Epithelial cell of proximal tubule (primary cell): Measurements from ENCODE around the gene LFNG. TPM values are rescaled to one million over a fixed set of nuclear protein-coding genes. Genes with fewer than 3 reads are reported as not detected.
A peak's percentile ranks its signal among the peaks of the same experiment; 100 is the strongest.
"Not testable (repeated sequence)": the region's sequence is repeated elsewhere in the genome, so short reads cannot be mapped to it uniquely, and the experiment has no call there.

ENCODE experiments used
- DNase-seq: peaks from one replicate; pipeline ENCODE4 v3.0.0-alpha.2; 2011; ENCODE audit warnings: low read depth
- H3K4me3 ChIP-seq: 2 replicates; pipeline ENCODE4 v1.5.1; 2011; ENCODE audit warnings: low read depth, mild to moderate bottlenecking, low read length
- total RNA-seq: library from RNA; depleted of rRNA; stranded (reverse); fragments of >200 nt; gene quantifications from 2 replicates; pipeline ENCODE4 v1.2.3, GENCODE V29; 2015
- TF ChIP-seq, protein P1 (sequence below): conservative IDR thresholded peaks from 2 replicates; pipeline ENCODE4 v1.5.1; 2012; ENCODE audit warnings: low read depth, mild to moderate bottlenecking, low read length

The LFNG gene
- total RNA-seq, 1 donor from 2014 or later = 32.1 TPM

DNA sequence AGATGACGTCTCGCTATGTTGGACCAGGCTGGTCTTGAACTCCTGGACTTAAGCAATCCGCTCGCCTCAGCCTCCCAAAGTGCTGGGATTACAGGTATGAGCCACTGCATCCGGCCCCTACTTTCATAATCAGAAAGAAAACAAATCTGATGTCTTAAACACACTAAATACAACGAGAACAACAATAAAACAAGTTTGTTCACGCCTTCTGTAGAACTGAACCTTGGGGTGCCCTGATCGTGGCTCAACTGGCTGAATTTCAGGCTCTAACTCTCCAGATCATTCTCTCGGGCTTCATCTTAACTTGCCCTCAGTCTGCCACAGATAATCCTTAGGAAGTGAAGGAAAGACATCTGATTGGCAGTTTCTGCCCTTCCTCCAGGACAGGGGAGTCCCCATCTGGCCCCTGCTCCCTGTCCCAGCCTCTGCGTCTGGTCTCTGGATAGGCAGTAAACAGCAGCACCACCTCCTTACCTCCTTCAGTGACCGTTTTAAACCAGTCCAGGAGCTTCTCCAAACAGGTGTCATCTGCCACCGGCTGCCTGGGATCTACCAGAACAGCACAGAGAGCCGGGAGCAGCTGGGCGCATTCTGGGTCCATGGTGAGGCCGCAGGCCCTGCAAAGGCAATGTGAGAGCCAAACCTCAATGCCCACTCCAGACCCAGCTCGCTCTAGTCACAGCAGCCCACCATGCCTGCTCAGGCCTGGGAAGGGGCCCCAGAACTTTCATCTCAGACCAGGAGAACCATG lies 34.4 kb downstream of the LFNG start:
- H3K4me3 ChIP-seq = peak overlapping the region; percentile 84
- no peak for DNase-seq
- TF ChIP-seq, protein P1, sequence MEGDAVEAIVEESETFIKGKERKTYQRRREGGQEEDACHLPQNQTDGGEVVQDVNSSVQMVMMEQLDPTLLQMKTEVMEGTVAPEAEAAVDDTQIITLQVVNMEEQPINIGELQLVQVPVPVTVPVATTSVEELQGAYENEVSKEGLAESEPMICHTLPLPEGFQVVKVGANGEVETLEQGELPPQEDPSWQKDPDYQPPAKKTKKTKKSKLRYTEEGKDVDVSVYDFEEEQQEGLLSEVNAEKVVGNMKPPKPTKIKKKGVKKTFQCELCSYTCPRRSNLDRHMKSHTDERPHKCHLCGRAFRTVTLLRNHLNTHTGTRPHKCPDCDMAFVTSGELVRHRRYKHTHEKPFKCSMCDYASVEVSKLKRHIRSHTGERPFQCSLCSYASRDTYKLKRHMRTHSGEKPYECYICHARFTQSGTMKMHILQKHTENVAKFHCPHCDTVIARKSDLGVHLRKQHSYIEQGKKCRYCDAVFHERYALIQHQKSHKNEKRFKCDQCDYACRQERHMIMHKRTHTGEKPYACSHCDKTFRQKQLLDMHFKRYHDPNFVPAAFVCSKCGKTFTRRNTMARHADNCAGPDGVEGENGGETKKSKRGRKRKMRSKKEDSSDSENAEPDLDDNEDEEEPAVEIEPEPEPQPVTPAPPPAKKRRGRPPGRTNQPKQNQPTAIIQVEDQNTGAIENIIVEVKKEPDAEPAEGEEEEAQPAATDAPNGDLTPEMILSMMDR = no peak

- TF ChIP-seq, protein P1 = no peak
- no peak for DNase-seq
- H3K4me3 ChIP-seq = peak overlapping the region; percentile 84
Measured at GRCh38 chr7:2554661-2555111, 35.1 kb downstream of the LFNG start.

- H3K4me3 ChIP-seq = peak within 1 kb of the TSS; percentile 84
- TF ChIP-seq, protein P1 = peak; percentile 33
- DNase-seq = peak; percentile 67
Measured at GRCh38 chr7:2555121-2556052, 35.8 kb downstream of the LFNG start, which contains the start of gene BRAT1. BRAT1 (minus strand) TSS chr7:2555524; CDS start chr7:2554431, 1,093 bp downstream.

GRCh38 chr7:2558629-2559282 lies 39.2 kb downstream of the LFNG start, which contains the start of gene IQCE:
IQCE (plus strand) TSS chr7:2558979; CDS start chr7:2559182, 203 bp downstream.
- TF ChIP-seq, protein P1 = no peak
- DNase-seq = no peak
- peak within 1 kb of the TSS; percentile 99 for H3K4me3 ChIP-seq

DNA sequence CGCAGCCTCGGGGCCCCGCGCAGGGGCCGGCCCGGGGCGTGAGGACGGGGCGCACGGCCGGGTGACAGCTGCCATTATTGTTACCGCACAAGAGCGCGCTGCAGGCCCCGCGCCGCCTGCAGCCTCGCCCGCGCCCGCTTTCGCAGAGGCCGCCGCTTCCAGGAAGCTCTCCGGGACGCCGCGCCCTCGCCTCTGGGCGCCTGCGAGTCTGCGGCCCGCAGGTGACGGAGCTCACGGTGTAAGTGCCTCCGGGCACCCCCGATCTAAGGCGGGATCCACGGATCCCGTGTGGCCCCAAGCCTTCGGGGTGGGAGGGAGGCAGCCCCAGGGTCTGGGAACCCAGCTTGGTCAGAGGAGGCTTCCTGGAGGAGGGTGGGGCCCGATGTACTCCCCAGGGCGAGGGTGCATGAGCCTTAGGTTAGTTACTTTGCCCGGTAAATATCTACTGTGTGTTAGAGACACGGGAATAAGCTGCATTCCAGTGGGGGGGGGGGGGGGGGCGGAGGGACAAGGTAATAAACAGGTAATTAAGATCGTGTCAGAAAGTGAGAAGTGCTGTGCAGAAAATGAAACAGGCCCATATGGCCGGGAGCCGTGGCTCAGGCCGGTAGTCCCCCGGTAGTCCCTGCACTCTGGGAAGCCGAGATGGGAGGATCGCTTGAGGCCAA lies 39.8 kb downstream of the LFNG start:
- no peak for DNase-seq
- peak overlapping the region; percentile 99 for H3K4me3 ChIP-seq
- TF ChIP-seq, protein P1 = no peak

GRCh38 chr7:2563955-2564354 lies 44.4 kb downstream of the LFNG start:
- DNase-seq, H3K4me3 ChIP-seq: not testable (repeated sequence)
